HG03108 (cell line): ENCODE data around the gene PSMG1.
"Not testable (repeated sequence)": the region's sequence is repeated elsewhere in the genome, so short reads cannot be mapped to it uniquely, and the experiment has no call there.

ENCODE experiments used
- ATAC-seq: cut with Tn5 transposase; IDR thresholded peaks from one replicate; pipeline ENCODE4 v1.9.1; 2021; ENCODE audit warnings: moderate library complexity; ENCODE audit not compliant: unreplicated experiment

PSMG1 gene

DNA sequence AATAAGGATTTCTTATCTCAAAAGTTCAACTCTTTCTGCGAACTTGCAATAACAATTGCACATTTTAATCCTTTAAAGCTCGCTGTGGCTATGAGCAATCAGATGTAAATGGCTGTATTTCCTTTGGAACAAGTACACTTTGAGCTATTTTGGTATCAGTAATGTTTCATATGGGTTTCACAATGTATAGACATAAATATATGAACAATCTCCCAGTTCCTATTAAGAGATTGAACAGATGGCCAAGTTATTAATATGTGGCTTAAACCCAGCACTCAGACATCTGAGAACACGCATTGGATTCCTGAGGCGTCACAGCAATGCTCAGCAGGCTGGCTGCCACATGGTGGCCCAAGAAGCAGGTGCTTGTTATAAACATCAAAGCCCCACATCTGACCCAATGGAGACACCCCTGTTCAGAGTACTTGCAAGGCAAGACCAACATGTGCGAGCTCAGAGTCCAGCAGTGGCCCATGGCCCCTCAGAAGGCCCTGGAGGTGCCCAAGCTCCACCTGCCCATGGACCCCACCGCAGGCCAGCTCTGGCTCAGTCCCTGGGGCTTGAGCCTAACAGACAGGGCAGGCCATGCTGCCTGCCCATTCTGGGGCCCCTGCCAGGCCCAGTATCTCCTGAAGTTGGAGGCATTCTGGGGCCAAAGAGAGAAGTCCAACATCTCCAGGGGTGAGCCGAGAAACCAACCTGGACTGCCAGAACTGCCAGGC, 23.7 kb downstream of the PSMG1 start:
- no peak for ATAC-seq

GRCh38 chr21:39157241-39157640, 26.0 kb downstream of the PSMG1 start:
- ATAC-seq: not testable (repeated sequence)

GRCh38 chr21:39156024-39156423, 27.2 kb downstream of the PSMG1 start:
- no peak for ATAC-seq

DNA sequence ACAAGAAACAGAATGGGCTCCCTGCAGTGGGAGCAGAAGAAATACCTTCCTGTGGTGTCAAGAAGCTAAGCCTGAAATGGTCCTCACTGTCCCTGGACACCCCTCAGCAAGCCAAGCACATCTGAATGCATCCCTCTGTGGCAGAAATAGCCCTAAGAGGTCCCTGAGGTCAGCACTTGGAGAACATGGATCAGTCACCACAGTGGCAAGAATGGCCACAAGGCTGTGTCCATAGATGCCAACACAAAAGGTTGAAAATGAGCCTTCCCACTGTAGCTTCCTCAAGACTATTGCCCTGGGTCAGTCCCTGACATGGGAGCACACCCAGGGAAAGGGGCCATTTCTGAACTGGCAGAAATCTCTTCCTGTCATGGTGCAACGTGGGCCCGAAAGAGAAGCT, 27.7 kb downstream of the PSMG1 start:
- no peak for ATAC-seq

DNA sequence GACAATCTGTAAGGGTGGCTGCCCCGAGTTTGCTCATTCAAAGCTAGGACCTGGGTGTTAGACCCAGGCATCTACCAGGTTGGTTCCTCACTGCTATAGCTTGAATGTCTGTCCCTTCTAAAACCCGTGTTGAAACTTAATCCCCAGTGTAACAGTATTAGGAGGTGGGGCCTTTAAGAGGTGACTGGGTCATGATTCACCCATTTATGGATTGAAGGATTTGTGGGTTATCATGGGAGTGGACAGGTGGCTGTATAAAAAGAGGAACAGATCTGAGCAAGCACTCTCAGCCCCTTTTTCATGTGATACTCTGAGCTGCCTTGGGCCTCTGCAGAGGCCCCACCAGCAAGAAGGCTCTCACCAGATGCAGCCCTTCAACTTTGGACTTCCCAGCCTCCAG, 29.4 kb downstream of the PSMG1 start:
- ATAC-seq: no peak

DNA sequence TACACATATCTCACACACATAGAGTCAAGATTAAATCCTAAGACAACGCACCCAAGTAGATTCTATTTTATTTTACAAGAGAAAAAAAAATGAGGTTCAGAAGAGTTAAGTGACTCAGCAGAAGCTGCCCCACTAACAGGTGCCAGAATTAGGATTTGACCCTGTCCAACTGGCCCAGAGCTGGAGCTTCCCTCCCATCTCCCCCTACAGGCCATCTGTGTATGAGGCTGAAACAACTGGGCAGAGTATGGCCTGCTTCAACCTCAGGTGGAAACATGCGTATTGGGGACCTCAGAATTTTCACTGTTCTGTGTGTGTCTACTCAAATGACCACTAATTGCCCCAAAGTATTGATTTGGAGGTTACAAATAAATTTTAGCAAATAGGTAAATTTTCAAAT, 29.9 kb downstream of the PSMG1 start:
- ATAC-seq: no peak

- no peak for ATAC-seq
Observed at GRCh38 chr21:39152271-39152670, 31.0 kb downstream of the PSMG1 start.

DNA sequence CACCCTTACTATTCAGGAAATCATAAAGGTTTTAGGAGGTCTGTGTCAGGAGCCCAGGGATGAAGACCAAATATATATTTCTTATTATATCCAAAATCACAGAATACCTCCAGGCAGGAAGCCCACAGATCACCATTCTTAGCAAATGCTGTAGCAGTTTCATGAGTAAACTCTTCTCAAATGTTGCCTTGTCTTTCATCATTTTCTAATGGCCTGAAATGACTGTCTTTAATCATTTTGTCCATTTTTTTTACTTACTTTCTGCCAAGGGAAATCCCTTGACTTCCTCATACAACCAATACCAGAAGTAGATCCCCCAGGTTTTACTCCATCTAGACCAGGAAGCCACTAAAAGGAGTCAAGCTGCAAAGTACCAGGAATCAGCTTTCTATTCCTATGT, 32.4 kb downstream of the PSMG1 start:
- no peak for ATAC-seq

- no peak for ATAC-seq
Observed at GRCh38 chr21:39150316-39150715, 32.9 kb downstream of the PSMG1 start.

- no peak for ATAC-seq
Observed at GRCh38 chr21:39149882-39150281, 33.4 kb downstream of the PSMG1 start.

- ATAC-seq: no peak
Observed at GRCh38 chr21:39148975-39149374, 34.3 kb downstream of the PSMG1 start.

DNA sequence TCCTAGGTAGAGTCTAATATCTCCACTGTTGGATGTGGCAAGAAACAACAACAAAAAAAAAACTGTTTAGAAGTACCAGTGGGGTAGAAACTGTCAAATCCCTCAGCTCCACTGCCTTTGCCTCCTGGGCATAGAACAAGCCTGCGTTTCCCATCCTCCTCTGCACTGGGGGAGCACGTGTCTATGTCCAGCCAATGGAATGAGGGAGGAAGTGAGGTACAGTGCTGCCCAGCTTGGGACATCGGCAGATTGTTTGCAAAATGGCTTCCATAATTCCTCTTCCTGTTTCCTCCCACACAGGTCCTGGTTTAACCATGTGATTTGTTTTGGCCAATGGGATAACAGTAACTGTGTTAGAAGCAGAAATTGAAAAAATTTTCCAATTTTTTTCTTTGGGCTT, 39.1 kb downstream of the PSMG1 start:
- ATAC-seq: no peak

GRCh38 chr21:39142972-39143371, 40.3 kb downstream of the PSMG1 start:
- ATAC-seq: no peak

DNA sequence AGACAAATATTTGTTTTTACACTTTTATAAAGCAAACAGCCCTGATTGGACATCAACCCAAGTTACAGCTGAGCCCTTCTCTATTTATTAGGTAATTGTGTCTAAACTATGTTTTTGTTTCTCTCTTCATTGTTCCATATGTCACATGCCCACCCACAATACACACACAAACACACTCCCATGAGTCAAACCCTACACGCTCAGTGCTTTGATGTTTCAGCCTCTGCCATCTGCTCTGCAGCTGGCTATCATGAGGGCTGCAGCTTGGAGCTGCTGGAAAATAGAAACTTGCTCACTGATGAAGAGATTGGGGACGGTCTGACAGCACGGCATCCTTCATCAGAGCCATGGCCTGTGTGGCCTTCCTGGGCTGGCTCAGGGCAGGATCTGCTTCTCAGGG, 41.7 kb downstream of the PSMG1 start:
- no peak for ATAC-seq

DNA sequence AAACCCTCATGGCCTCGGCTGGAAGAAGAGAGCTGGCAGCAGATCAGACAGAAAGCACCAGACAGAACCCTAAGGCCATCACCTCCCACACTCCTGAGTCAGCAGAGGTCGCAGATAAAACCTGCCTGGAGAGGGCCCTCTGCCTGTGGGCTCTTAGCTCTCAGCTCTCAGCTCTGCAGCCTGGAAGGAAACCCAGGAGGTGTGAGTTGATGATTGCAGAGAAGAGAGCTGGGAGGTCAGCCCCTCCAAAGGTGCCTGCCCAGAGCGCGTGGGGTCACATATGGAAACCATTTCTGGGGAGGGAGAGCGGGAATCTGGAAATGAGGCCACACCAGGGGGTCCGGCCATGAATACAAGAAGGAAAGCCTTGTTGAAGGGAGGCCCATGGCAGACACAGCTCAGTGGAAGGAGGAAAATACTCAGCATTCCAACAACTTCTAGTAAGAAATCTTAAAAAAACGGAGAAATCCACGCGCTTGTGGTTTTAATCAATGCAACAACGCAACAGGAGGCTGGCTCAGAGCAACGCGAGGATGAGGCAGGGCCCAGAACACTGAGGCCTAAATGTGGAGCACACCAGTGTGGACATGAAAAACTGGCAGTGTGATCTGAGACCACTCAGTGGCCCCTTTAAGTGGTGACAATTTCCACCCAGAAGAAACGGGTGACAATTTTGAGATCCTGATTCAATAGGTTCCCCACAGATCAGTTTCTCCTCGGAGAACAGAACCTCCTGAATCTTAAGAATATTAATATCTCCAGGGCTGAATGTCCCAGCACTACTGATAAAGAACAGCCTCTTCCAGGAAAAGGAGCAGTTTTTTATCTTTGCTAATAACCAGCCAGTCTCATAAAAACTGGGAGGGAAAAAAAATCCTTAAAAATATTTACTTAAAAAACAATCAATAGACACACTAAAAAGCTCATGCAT, 45.7 kb downstream of the PSMG1 start:
- ATAC-seq: no peak

- ATAC-seq: no peak
Observed at GRCh38 chr21:39136711-39137110, 46.5 kb downstream of the PSMG1 start.

DNA sequence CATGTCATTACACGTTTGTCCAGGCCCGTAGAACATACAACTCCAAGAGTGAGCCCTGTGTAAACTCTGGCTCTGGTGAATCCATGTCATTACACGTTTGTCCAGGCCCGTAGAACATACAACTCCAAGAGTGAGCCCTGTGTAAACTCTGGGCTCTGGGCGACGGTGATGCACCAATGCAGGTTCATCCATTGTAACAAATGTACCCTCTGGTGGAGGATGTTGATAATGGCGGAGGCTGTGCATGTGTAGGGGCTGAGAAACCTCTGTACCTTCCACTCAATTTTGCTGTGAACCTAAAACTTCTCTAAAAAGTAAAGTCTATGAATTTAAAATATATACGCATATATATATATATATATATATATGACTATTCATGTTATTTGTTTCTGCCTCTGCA, 47.1 kb downstream of the PSMG1 start:
- not testable (repeated sequence) for ATAC-seq

DNA sequence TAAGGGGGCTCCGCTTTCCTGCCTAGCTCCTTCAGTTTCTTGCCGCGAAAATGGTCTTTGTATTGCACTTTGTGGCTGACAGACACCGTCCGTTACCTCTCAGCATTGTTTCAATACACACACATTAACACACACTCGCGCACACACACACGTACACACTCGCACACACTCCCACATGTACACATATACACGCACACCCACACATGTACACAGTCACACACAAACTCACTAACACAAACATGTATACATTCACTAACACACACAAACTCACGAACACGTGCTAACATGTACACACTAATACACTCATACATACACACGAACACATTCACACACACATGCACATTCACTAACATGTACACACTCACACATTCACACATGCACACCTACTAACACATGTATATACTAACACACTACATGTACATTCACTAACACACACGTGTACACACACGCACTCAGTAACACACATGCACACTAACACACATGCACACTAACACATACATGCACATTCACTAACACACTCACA, 48.9 kb downstream of the PSMG1 start:
- ATAC-seq: no peak

DNA sequence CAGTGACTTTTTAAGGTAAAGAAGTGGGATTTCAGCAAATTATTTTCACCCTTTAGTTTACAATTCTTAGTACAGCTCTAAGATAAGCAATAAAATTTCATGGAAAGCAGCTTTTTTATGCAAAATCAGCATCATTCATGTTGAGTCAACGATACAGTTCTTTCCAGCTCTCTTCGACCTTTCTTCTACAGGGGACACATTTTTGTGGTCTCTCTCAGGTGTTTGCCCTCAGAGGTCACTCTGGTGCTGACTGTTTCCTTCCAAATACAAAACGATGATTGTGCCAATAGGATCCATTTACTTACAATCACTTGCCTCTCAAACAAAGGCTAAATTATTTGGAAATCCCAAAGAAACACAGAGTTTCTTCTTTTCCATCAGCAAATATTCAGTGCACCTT, 51.0 kb downstream of the PSMG1 start:
- ATAC-seq: no peak

DNA sequence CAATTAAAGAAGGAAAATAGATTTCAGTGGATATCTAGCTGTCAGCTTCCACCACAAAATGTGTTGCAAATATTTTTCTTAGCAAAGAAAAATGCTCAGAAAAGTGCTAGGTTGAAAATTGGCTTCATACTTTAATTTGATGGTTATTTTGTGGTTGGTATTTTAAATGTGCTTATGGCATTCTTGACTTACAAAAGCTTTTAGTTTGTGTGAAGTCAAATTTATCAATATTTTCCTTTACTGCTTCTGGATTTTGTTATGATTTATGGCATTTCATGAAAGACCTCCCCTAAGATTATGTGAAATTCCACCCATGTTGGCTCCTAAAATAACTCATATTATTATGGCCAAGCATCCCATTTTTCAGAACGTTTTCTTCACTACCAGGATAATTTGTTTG, 51.5 kb downstream of the PSMG1 start:
- ATAC-seq: no peak

- no peak for ATAC-seq
Observed at GRCh38 chr21:39127506-39127905, 55.7 kb downstream of the PSMG1 start.

- no peak for ATAC-seq
Observed at GRCh38 chr21:39126486-39126806, 56.8 kb downstream of the PSMG1 start.
